WERI-Rb-1 (cell line): ENCODE data around the gene VENTX.

Experiments used
- DNase-seq: peaks from one replicate; pipeline ENCODE4 v3.0.0-alpha.2; 2020
- H3K27ac ChIP-seq: fragments of 250-450 bp; sonication (Bioruptor Pico); 2 replicates; pipeline ENCODE4 v1.5.1; 2020; ENCODE audit warnings: mild to moderate bottlenecking, moderate library complexity
- H3K27me3 ChIP-seq: fragments of 250-450 bp; sonication (Bioruptor Pico); 2 replicates; pipeline ENCODE4 v1.5.1; 2021; ENCODE audit warnings: mild to moderate bottlenecking, low read depth, moderate library complexity; ENCODE audit not compliant: insufficient read depth, severe bottlenecking
- H3K36me3 ChIP-seq: fragments of 250-450 bp; sonication (Bioruptor Pico); 2 replicates; pipeline ENCODE4 v1.5.1; 2020; ENCODE audit warnings: mild to moderate bottlenecking, moderate library complexity
- H3K4me3 ChIP-seq: 2 replicates; pipeline ENCODE4 v1.5.1; 2011; ENCODE audit warnings: low read depth, mild to moderate bottlenecking, control low read depth, low read length
- H3K9me3 ChIP-seq: fragments of 250-450 bp; sonication (Bioruptor Pico); 2 replicates; pipeline ENCODE4 v1.5.1; 2021; ENCODE audit warnings: mild to moderate bottlenecking, moderate library complexity; ENCODE audit not compliant: severe bottlenecking
- CTCF ChIP-seq: IDR thresholded peaks from 2 replicates; pipeline ENCODE4 v1.5.1; 2011; ENCODE audit warnings: low read depth, mild to moderate bottlenecking, control low read depth, inconsistent platforms, low read length

Gene VENTX

GRCh38 chr10:133211141-133211830, 26.4 kb upstream of the VENTX start:
- H3K4me3 ChIP-seq = no peak overlapping the region
- no peak for TF ChIP-seq CTCF
- H3K27ac ChIP-seq = no peak overlapping the region
- DNase-seq = no peak
- H3K27me3 ChIP-seq = no peaks in the 10 kb centered on the region
- H3K9me3 ChIP-seq = no peaks in the 10 kb centered on the region
- no peaks in the 10 kb centered on the region for H3K36me3 ChIP-seq

GRCh38 chr10:133211959-133212852, 25.4 kb upstream of the VENTX start:
- no peak for DNase-seq
- Histone ChIP-seq H3K9me3 (no peaks in the 10 kb centered on the region), H3K36me3 (no peaks in the 10 kb centered on the region), H3K27ac (no peak overlapping the region), H3K4me3 (no peak overlapping the region), H3K27me3 (no peaks in the 10 kb centered on the region)
- TF ChIP-seq CTCF = no peak

GRCh38 chr10:133212853-133213494, 24.7 kb upstream of the VENTX start:
- Histone ChIP-seq H3K9me3 (no peaks in the 10 kb centered on the region), H3K27ac (no peak overlapping the region), H3K4me3 (no peak overlapping the region), H3K27me3 (no peaks in the 10 kb centered on the region), H3K36me3 (no peaks in the 10 kb centered on the region)
- no peak for DNase-seq
- TF ChIP-seq CTCF = no peak

GRCh38 chr10:133213641-133214467, 23.8 kb upstream of the VENTX start:
- no peaks in the 10 kb centered on the region for H3K9me3 ChIP-seq
- no peak for TF ChIP-seq CTCF
- no peak overlapping the region for H3K4me3 ChIP-seq
- no peak overlapping the region for H3K27ac ChIP-seq
- H3K36me3 ChIP-seq = no peaks in the 10 kb centered on the region
- no peaks in the 10 kb centered on the region for H3K27me3 ChIP-seq
- DNase-seq = no peak
